GM21528 (cell line): ENCODE results near the gene TUFT1.
A peak's percentile ranks its signal among the peaks of the same experiment; 100 is the strongest.

Experiments used
- ATAC-seq: cut with Tn5 transposase; IDR thresholded peaks from one replicate; pipeline ENCODE4 v1.9.1; 2021; ENCODE audit warnings: mild to moderate bottlenecking, moderate library complexity; ENCODE audit not compliant: unreplicated experiment, low FRiP score

TUFT1 gene

GRCh38 chr1:151540021-151540981, at the start of gene TUFT1:
TUFT1 (plus strand) TSS chr1:151540309; CDS start chr1:151540367, 58 bp downstream.
- peak; percentile 94 for ATAC-seq

- no peak for ATAC-seq
Observed at GRCh38 chr1:151491641-151492040, 48.5 kb upstream of the TUFT1 start.

GRCh38 chr1:151492120-151492519, 48.0 kb upstream of the TUFT1 start:
- no peak for ATAC-seq

- ATAC-seq = no peak
Observed at GRCh38 chr1:151493042-151493441, 47.1 kb upstream of the TUFT1 start.

GRCh38 chr1:151494741-151495281, 45.3 kb upstream of the TUFT1 start:
- no peak for ATAC-seq

GRCh38 chr1:151495316-151495715, 44.8 kb upstream of the TUFT1 start:
- no peak for ATAC-seq

- no peak for ATAC-seq
Observed at GRCh38 chr1:151499365-151499764, 40.7 kb upstream of the TUFT1 start.

- ATAC-seq = no peak
Observed at GRCh38 chr1:151499930-151500329, 40.2 kb upstream of the TUFT1 start.

GRCh38 chr1:151501474-151501873, 38.6 kb upstream of the TUFT1 start:
- no peak for ATAC-seq

GRCh38 chr1:151502035-151502700, 37.9 kb upstream of the TUFT1 start:
- no peak for ATAC-seq

GRCh38 chr1:151502859-151503780, 37.0 kb upstream of the TUFT1 start:
- no peak for ATAC-seq

- ATAC-seq = no peak
Observed at GRCh38 chr1:151504252-151504651, 35.9 kb upstream of the TUFT1 start.

GRCh38 chr1:151504759-151505158, 35.4 kb upstream of the TUFT1 start:
- ATAC-seq = no peak

- no peak for ATAC-seq
Observed at GRCh38 chr1:151508833-151509232, 31.3 kb upstream of the TUFT1 start.

- no peak for ATAC-seq
Observed at GRCh38 chr1:151509350-151510019, 30.6 kb upstream of the TUFT1 start.

GRCh38 chr1:151510020-151510405, 30.1 kb upstream of the TUFT1 start:
- ATAC-seq = no peak

- ATAC-seq = no peak
Observed at GRCh38 chr1:151510614-151510956, 29.5 kb upstream of the TUFT1 start.

- ATAC-seq = peak; percentile 81
Observed at GRCh38 chr1:151510957-151511635, 29.0 kb upstream of the TUFT1 start, which contains the start of gene CGN. CGN (plus strand) TSS chr1:151511387; CDS start chr1:151518520, 7,133 bp downstream.

- no peak for ATAC-seq
Observed at GRCh38 chr1:151511636-151512215, 28.4 kb upstream of the TUFT1 start.
